K562 (cell line): ENCODE data around the gene DMD. TPM values are rescaled to one million over a fixed set of nuclear protein-coding genes. Genes with fewer than 3 reads are reported as not detected.

Experiments used
- ATAC-seq: fragments of 200-7000 bp; cut with Tn5 transposase; 3 replicates; pipeline ENCODE4 v1.9.1; 2020; ENCODE audit warnings: moderate library complexity
- BruUV-seq: library from RNA; stranded (reverse); fragments of 400-500 nt; replicated peaks from 2 replicates; lab custom pipeline; 2021; lab: Mats Ljungman, UMichigan
- CTCF ChIA-PET: fragments of 300-600 bp; formaldehyde crosslinking; extraction: SDS; loops from one replicate; lab custom pipeline; 2021; ENCODE audit warnings: low intra/inter-chr PET ratio; lab: Yijun Ruan, JAX
- POLR2A ChIA-PET: fragments of 300-600, 350-650 bp; sonication (Branson Sonifier 250); formaldehyde crosslinking; extraction: SDS; loops from one replicate; lab custom pipeline; 2021; ENCODE audit warnings: antibody characterized with exemption, inconsistent platforms; lab: Yijun Ruan, JAX
- DNase-seq, 4 experiments: peaks; one replicate each; pipeline versions ENCODE4 v3.0.0 to v3.0.0-alpha.2; 2011 to 2018; ENCODE audit warnings: low spot score in 3 of 4, mixed read lengths in 3 of 4; ENCODE audit errors: extremely low read depth in 1 of 4
- FAIRE-seq: peaks from 2 replicates; lab custom pipeline; 2011; peaks lifted over from hg19 to GRCh38; lab: Jason Lieb, UNC
- H2AFZ ChIP-seq: 2 replicates; pipeline ENCODE4 v1.6.0; 2011; ENCODE audit warnings: low read depth, low read length, control low read depth, inconsistent platforms
- H3K27ac ChIP-seq: fragments of 200-600 bp; 3 replicates; pipeline ENCODE4 v1.8.0; 2011; ENCODE audit warnings: low read depth, mild to moderate bottlenecking, control low read depth, inconsistent platforms, low read length, moderate library complexity, mixed read lengths; ENCODE audit errors: extremely low read depth
- H3K27me3 ChIP-seq, 2 experiments: fragments of 300-600 bp in 1 of 2; 2 replicates in 1 of 2; 3 replicates in 1 of 2; pipeline versions ENCODE4 v1.6.0 to v1.8.0; 2011; ENCODE audit warnings: inconsistent platforms in 2 of 2, low read length in 2 of 2, mild to moderate bottlenecking in 1 of 2, mixed read lengths in 1 of 2, moderate library complexity in 1 of 2; ENCODE audit not compliant: control insufficient read depth in 2 of 2, insufficient read depth in 2 of 2
- H3K36me3 ChIP-seq: fragments of 300-600 bp; 3 replicates; pipeline ENCODE4 v1.8.0; 2011; ENCODE audit warnings: mild to moderate bottlenecking, low read length, inconsistent platforms; ENCODE audit not compliant: control insufficient read depth, insufficient read depth
- H3K4me1 ChIP-seq, 2 experiments: fragments of 200-600 bp in 1 of 2; replicated peaks in 1 of 2; 2 replicates in 1 of 2; 3 replicates in 1 of 2; pipeline versions ENCODE4 v1.5.1 to v1.8.0; 2011; ENCODE audit warnings: inconsistent platforms in 2 of 2, low read length in 2 of 2, mild to moderate bottlenecking in 1 of 2, mixed read lengths in 1 of 2, moderate library complexity in 1 of 2; ENCODE audit not compliant: control insufficient read depth in 2 of 2, insufficient read depth in 2 of 2
- H3K4me2 ChIP-seq: 2 replicates; pipeline ENCODE4 v1.6.1; 2011; ENCODE audit warnings: low read length, control low read depth, inconsistent platforms, mixed read lengths; ENCODE audit not compliant: insufficient read depth
- H3K4me3 ChIP-seq: fragments of 200-600 bp; sonication (generic), shearing (Covaris generic); 2 replicates; pipeline ENCODE4 v1.5.1; 2016; ENCODE audit warnings: control low read depth, inconsistent platforms
- H3K79me2 ChIP-seq: fragments of 200-600 bp; 3 replicates; pipeline ENCODE4 v1.8.0; 2011; ENCODE audit warnings: low read length, inconsistent platforms; ENCODE audit not compliant: control insufficient read depth, insufficient read depth
- H3K9ac ChIP-seq, 2 experiments: 2 replicates each; pipeline versions ENCODE4 v1.6.0 to v1.6.1; 2011; ENCODE audit warnings: low read depth in 2 of 2, low read length in 2 of 2, control low read depth in 1 of 2, inconsistent platforms in 1 of 2, mild to moderate bottlenecking in 1 of 2, mixed read lengths in 1 of 2; ENCODE audit not compliant: insufficient read depth in 1 of 2
- H3K9me1 ChIP-seq: one replicate; pipeline ENCODE4 v1.6.0; 2011; ENCODE audit warnings: inconsistent platforms, mild to moderate bottlenecking, low read length, moderate library complexity; ENCODE audit not compliant: control insufficient read depth, insufficient read depth
- H3K9me3 ChIP-seq: replicated peaks from 2 replicates; pipeline ENCODE4 v1.5.1; 2011; ENCODE audit warnings: low read depth, low read length, inconsistent platforms; ENCODE audit not compliant: control insufficient read depth, insufficient read depth
- H4K20me1 ChIP-seq: replicated peaks from 2 replicates; pipeline ENCODE4 v1.6.1; 2011; ENCODE audit warnings: low read length, inconsistent platforms, mixed read lengths; ENCODE audit not compliant: control insufficient read depth, insufficient read depth
- ILF3 ChIP-seq: fragments of 450-650 bp; IDR thresholded peaks from 2 replicates; pipeline ENCODE4 v1.6.1; 2018; ENCODE audit warnings: antibody characterized with exemption, mild to moderate bottlenecking, moderate library complexity, borderline replicate concordance
- NRF1 ChIP-seq, 2 experiments: fragments of 450-650 bp; IDR thresholded peaks in 1 of 2; conservative IDR thresholded peaks in 1 of 2; 2 replicates each; pipeline ENCODE4 v1.6.1; 2014; ENCODE audit warnings: mild to moderate bottlenecking in 2 of 2
- SMAD4 ChIP-seq: fragments of 250-450 bp; sonication (Bioruptor Pico); conservative IDR thresholded peaks from 2 replicates; pipeline ENCODE4 v1.8.0; 2021; ENCODE audit warnings: inconsistent platforms, mild to moderate bottlenecking, moderate library complexity
- ZNF436 ChIP-seq: fragments of 250-450, 450-650 bp; sonication (Bioruptor Pico); formaldehyde crosslinking; IDR thresholded peaks from 2 replicates; pipeline ENCODE4 v1.7.0; 2020; ENCODE audit warnings: mild to moderate bottlenecking
- ZNF785 ChIP-seq: fragments of 250-450 bp; sonication (Bioruptor Pico); IDR thresholded peaks from 2 replicates; pipeline ENCODE4 v1.4.0; 2020; ENCODE audit warnings: mild to moderate bottlenecking
- WGBS: fragments of 100-300 bp; shearing (Covaris generic); methylation state at CpG from one replicate; pipeline ENCODE4 v1.1.6; 2016; ENCODE audit warnings: low coverage, mixed read lengths; ENCODE audit not compliant: insufficient coverage; ENCODE audit errors: missing lambda C conversion rate; 5-methylcytosine and 5-hydroxymethylcytosine counted together
- in situ Hi-C: fragments of 300-500 bp; cut with MboI; formaldehyde crosslinking; loops from 4 replicates; pipeline ENCODE4 v1.15.0; 2018; ENCODE audit warnings: inconsistent platforms, mixed read lengths
- intact Hi-C: fragments of 100-400 bp; cut with micrococcal nuclease; formaldehyde crosslinking; loops from 2 replicates; pipeline ENCODE4 v1.14.2; 2022
- polyA plus RNA-seq, 8 experiments: library from polyadenylated mRNA; depleted of rRNA in 4 of 8; stranded (reverse) in 5 of 8; unstranded in 3 of 8; fragments of >200 nt; fragmentation: Nextera tagmentation in 2 of 8; fragmentation: Illumina TruSeq in 1 of 8; extraction: Ambion mirVana in 2 of 8; extraction: Trizol in 1 of 8; gene quantifications; 2 replicates each; pipeline versions ENCODE4 v1.2.1 to v1.2.3, GENCODE V29; 2011 to 2014; ENCODE audit warnings: inconsistent platforms in 1 of 8, missing spikeins in 1 of 8
- total RNA-seq, 7 experiments: library from RNA; depleted of rRNA in 6 of 7; stranded (reverse); fragments of >200 nt in 6 of 7; fragmentation: Illumina TruSeq in 2 of 7; extraction: Trizol in 2 of 7; gene quantifications; 2 replicates each; pipeline versions ENCODE4 v1.2.1 to v1.2.3, GENCODE V29; 2011 to 2021; ENCODE audit warnings: low replicate concordance in 1 of 7
- TF ChIP-seq, protein P1 (sequence below): sonication (generic); formaldehyde crosslinking; IDR thresholded peaks from 2 replicates; pipeline ENCODE4 v1.8.0; 2022; ENCODE audit warnings: missing genetic modification reagents, mild to moderate bottlenecking, moderate library complexity, borderline replicate concordance
- TF ChIP-seq, protein P2 (sequence below): fragments of 200-800 bp; sonication (Bioruptor generic); IDR thresholded peaks from 2 replicates; pipeline ENCODE4 v1.6.1; 2017; ENCODE audit warnings: missing genetic modification characterization, missing compliant biosample characterization

Gene DMD
- total and polyA plus RNA-seq, 9 of the 15 experiments (the other 6 are each of a cell fraction or from before 2014, with no cell fraction given): 3.8 to 20.4 (median 11.4) TPM

DNA sequence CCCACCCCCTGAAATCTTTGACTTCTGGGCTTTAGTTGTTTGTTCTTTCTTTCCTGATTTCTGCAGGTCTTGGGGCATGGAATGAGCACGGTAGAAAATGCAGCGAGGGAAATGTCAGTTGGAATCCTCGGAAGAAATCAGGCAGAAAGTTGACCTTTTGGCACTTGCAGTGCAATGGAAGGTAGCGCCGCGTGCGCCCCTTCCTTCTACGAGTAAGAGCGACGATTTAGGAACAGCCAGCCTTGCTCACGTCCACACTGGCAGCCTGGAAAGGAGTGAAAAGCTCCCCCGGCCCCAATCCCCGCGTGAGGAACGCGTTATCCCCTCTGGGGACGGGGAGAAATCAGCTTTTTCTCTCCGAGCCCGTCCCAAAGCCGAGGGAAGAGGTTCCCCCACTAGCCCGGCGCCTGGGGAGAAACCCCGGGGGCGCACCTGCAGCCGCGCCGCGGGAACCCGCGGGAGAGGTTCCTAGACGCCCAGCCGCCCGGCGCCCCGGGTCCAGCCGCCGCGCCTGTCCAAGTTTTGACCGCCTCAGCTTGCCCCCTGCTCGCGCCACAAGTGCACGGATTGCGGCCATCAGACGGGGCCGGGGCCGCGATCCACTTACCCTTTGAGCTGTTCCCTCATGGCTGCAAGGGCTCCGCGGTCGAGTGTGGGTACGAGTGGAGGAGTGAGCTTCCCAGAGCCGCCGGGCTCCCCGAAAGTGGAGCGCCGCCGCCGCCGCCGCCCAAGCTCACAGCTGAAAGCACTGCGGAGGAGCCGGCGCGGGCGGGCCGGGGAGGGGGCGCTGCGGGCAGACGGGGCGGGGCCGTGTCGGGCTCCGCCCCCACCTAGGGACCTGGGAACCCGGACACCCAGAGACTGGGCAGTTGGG is 1944.9 kb downstream of the DMD start:
- DNase-seq: peak; percentile 42 to 70 (median 65)
- intact Hi-C loops: no loop called here
- Histone ChIP-seq H3K27ac (no peak overlapping the region), H3K36me3 (no peaks in the 10 kb centered on the region), H3K4me2 (peak overlapping the region; percentile 58), H4K20me1 (no peaks in the 10 kb centered on the region), H3K27me3 (no peaks in the 10 kb centered on the region), H3K9me1 (no peaks in the 10 kb centered on the region), H3K9ac (peak overlapping the region in 1 of 2 experiments; percentile 31; a peak in 2 of 4 replicates), H3K4me1 (peaks cover 0 to 7% of the 10 kb centered on the region in 2 experiments; a peak in 2 of 5 replicates), H3K79me2 (no peaks in the 10 kb centered on the region), H3K4me3 (peak overlapping the region; percentile 42), H3K9me3 (no peaks in the 10 kb centered on the region), H2AFZ (no peak overlapping the region; the same call in 1 of the 2 replicates)
- 0% methylated on average over 13 of the region's 74 CpGs for WGBS
- ATAC-seq: peak; percentile 98
- TF ChIP-seq, protein P1, sequence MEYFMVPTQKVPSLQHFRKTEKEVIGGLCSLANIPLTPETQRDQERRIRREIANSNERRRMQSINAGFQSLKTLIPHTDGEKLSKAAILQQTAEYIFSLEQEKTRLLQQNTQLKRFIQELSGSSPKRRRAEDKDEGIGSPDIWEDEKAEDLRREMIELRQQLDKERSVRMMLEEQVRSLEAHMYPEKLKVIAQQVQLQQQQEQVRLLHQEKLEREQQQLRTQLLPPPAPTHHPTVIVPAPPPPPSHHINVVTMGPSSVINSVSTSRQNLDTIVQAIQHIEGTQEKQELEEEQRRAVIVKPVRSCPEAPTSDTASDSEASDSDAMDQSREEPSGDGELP: peak; percentile 28; the same call in 1 of the 2 replicates
- TF ChIP-seq ZNF436 (CRISPR knock-in tag): no peak
- 0 out of 2 replicates have a peak, but pooled peaks have one; percentile 32 for TF ChIP-seq SMAD4
- TF ChIP-seq ZNF785: no peak
- TF ChIP-seq NRF1 (conservative IDR thresholded peaks at IDR 0.05 in 1 of 2, IDR thresholded peaks at IDR 0.05 in 1 of 2): 0 out of 4 replicates have a peak, but pooled peaks of 1 of the 2 experiments have one; percentile 23
- TF ChIP-seq, protein P2, sequence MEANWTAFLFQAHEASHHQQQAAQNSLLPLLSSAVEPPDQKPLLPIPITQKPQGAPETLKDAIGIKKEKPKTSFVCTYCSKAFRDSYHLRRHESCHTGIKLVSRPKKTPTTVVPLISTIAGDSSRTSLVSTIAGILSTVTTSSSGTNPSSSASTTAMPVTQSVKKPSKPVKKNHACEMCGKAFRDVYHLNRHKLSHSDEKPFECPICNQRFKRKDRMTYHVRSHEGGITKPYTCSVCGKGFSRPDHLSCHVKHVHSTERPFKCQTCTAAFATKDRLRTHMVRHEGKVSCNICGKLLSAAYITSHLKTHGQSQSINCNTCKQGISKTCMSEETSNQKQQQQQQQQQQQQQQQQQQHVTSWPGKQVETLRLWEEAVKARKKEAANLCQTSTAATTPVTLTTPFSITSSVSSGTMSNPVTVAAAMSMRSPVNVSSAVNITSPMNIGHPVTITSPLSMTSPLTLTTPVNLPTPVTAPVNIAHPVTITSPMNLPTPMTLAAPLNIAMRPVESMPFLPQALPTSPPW: peak; percentile 68
- TF ChIP-seq ILF3: no peak
- FAIRE-seq: no peak
- ChIA-PET POLR2A (interaction anchor here (0.7 kb wide), 1 partner anchor 77 kb away, joined by 3 read pairs; no protein-coding TSS in a partner anchor), CTCF (no interaction called here)
- BruUV-seq: no TSS peak
- in situ Hi-C loops: no loop called here
